Naive B cell (primary cell): ENCODE data around the gene RCCD1. TPM values are rescaled to one million over a fixed set of nuclear protein-coding genes. Genes with fewer than 3 reads are reported as not detected.

Source experiments
- ATAC-seq, 2 donors: fragments of 150-1000 bp; cut with Tn5 transposase; 2 replicates each; pipeline ENCODE4 v1.10.0; 2021; ENCODE audit warnings: low read depth in 2 of 2, mild to moderate bottlenecking in 2 of 2, moderate library complexity in 2 of 2
- DNase-seq: peaks from one replicate; pipeline ENCODE4 v3.0.0; 2022
- H3K27ac Mint-ChIP-seq, 6 donors: one replicate each; pipeline ENCODE4 v1.8.0; 2020 to 2022; ENCODE audit warnings: mild to moderate bottlenecking in 6 of 6, mixed read lengths in 6 of 6, moderate library complexity in 5 of 6, inconsistent platforms in 2 of 6
- H3K27me3 Mint-ChIP-seq, 3 donors: one replicate each; pipeline ENCODE4 v1.8.0; 2021 to 2022; ENCODE audit warnings: mixed read lengths in 3 of 3, mild to moderate bottlenecking in 1 of 3
- H3K36me3 Mint-ChIP-seq, 2 donors: one replicate each; pipeline ENCODE4 v1.8.0; 2020 to 2022; ENCODE audit warnings: mixed read lengths in 2 of 2, inconsistent platforms in 1 of 2, mild to moderate bottlenecking in 1 of 2
- H3K4me1 Mint-ChIP-seq, 3 donors: one replicate each; pipeline ENCODE4 v1.8.0; 2020 to 2022; ENCODE audit warnings: mixed read lengths in 3 of 3, inconsistent platforms in 1 of 3, mild to moderate bottlenecking in 1 of 3, moderate library complexity in 1 of 3
- H3K4me3 Mint-ChIP-seq, 8 donors: one replicate each; pipeline ENCODE4 v1.8.0; 2020 to 2022; ENCODE audit warnings: mild to moderate bottlenecking in 8 of 8, mixed read lengths in 8 of 8, moderate library complexity in 8 of 8, inconsistent platforms in 2 of 8
- H3K9me3 Mint-ChIP-seq, 7 donors: one replicate each; pipeline ENCODE4 v1.8.0; 2020 to 2022; ENCODE audit warnings: mixed read lengths in 7 of 7, mild to moderate bottlenecking in 5 of 7, inconsistent platforms in 2 of 7, moderate library complexity in 1 of 7
- polyA plus RNA-seq, 6 donors: library from polyadenylated mRNA; unstranded; fragments of 300-500 nt; fragmentation: Illumina TruSeq; gene quantifications; one replicate each; pipeline ENCODE4 v1.2.3, GENCODE V29; 2021; ENCODE audit warnings: low read depth in 6 of 6

RCCD1 gene
- polyA plus RNA-seq, 6 donors from 2014 or later = 4.0 to 6.6 (median 5.2) TPM

- Mint-ChIP-seq H3K9me3 (no peaks in the 10 kb centered on the region), H3K27ac (peak overlapping the region in 1 of 6 donors; percentile 70), H3K36me3 (peaks cover 6 to 8% of the 10 kb centered on the region in 2 donors), H3K4me3 (peak overlapping the region in 1 of 8 donors; percentile 36), H3K27me3 (no peaks in the 10 kb centered on the region), H3K4me1 (peaks cover 16 to 18% (median 17%) of the 10 kb centered on the region in 3 donors)
- no peak for ATAC-seq
- DNase-seq = no peak
Measured at GRCh38 chr15:90939756-90940155, 14.9 kb upstream of the RCCD1 start.

GRCh38 chr15:90941038-90941437, 13.6 kb upstream of the RCCD1 start:
- H3K27me3 Mint-ChIP-seq = no peaks in the 10 kb centered on the region
- H3K4me3 Mint-ChIP-seq = peak overlapping the region in 1 of 8 donors; percentile 36
- H3K27ac Mint-ChIP-seq = no peak overlapping the region
- no peaks in the 10 kb centered on the region for H3K9me3 Mint-ChIP-seq
- no peak for ATAC-seq
- peaks cover 10 to 11% (median 10%) of the 10 kb centered on the region in 3 donors for H3K4me1 Mint-ChIP-seq
- H3K36me3 Mint-ChIP-seq = peaks cover 6 to 8% of the 10 kb centered on the region in 2 donors
- no peak for DNase-seq

- no peak overlapping the region for H3K4me3 Mint-ChIP-seq
- no peak overlapping the region for H3K27ac Mint-ChIP-seq
- H3K36me3 Mint-ChIP-seq = peaks cover 6 to 8% of the 10 kb centered on the region in 2 donors
- ATAC-seq (no peak), DNase-seq (no peak)
- H3K9me3 Mint-ChIP-seq = no peaks in the 10 kb centered on the region
- H3K4me1 Mint-ChIP-seq = no peaks in the 10 kb centered on the region
- no peaks in the 10 kb centered on the region for H3K27me3 Mint-ChIP-seq
Measured at GRCh38 chr15:90942354-90943120, 12.1 kb upstream of the RCCD1 start.

GRCh38 chr15:90945091-90945490, 9.6 kb upstream of the RCCD1 start:
- DNase-seq (no peak), ATAC-seq (no peak)
- H3K27ac Mint-ChIP-seq = no peak overlapping the region
- no peaks in the 10 kb centered on the region for H3K27me3 Mint-ChIP-seq
- no peak overlapping the region for H3K4me3 Mint-ChIP-seq
- no peaks in the 10 kb centered on the region for H3K4me1 Mint-ChIP-seq
- no peaks in the 10 kb centered on the region for H3K9me3 Mint-ChIP-seq
- H3K36me3 Mint-ChIP-seq = peaks cover 6 to 22% of the 10 kb centered on the region in 2 donors

GRCh38 chr15:90946538-90946937, 8.1 kb upstream of the RCCD1 start:
- Mint-ChIP-seq H3K27me3 (no peaks in the 10 kb centered on the region), H3K27ac (peak overlapping the region in 1 of 6 donors; percentile 50), H3K4me1 (no peaks in the 10 kb centered on the region), H3K4me3 (no peak overlapping the region), H3K36me3 (peaks cover 0 to 14% of the 10 kb centered on the region in 2 donors), H3K9me3 (no peaks in the 10 kb centered on the region)
- ATAC-seq = no peak
- DNase-seq = no peak

GRCh38 chr15:90946941-90947576, 7.6 kb upstream of the RCCD1 start:
- no peaks in the 10 kb centered on the region for H3K9me3 Mint-ChIP-seq
- DNase-seq = no peak
- peaks cover 4 to 14% of the 10 kb centered on the region in 2 donors for H3K36me3 Mint-ChIP-seq
- H3K27ac Mint-ChIP-seq = peak overlapping the region in 1 of 6 donors; percentile 78
- H3K4me1 Mint-ChIP-seq = no peaks in the 10 kb centered on the region
- H3K27me3 Mint-ChIP-seq = no peaks in the 10 kb centered on the region
- no peak for ATAC-seq
- H3K4me3 Mint-ChIP-seq = no peak overlapping the region

- H3K27me3 Mint-ChIP-seq = no peaks in the 10 kb centered on the region
- no peak for ATAC-seq
- no peak for DNase-seq
- H3K36me3 Mint-ChIP-seq = peaks cover 5 to 14% of the 10 kb centered on the region in 2 donors
- no peak overlapping the region for H3K4me3 Mint-ChIP-seq
- peak overlapping the region in 1 of 6 donors; percentile 13 for H3K27ac Mint-ChIP-seq
- peaks cover 0 to 2% (median 0%) of the 10 kb centered on the region in 3 donors for H3K4me1 Mint-ChIP-seq
- no peaks in the 10 kb centered on the region for H3K9me3 Mint-ChIP-seq
Measured at GRCh38 chr15:90947577-90948357, 6.9 kb upstream of the RCCD1 start.

- H3K27me3 Mint-ChIP-seq = no peaks in the 10 kb centered on the region
- ATAC-seq (no peak), DNase-seq (no peak)
- no peak overlapping the region for H3K4me3 Mint-ChIP-seq
- no peak overlapping the region for H3K27ac Mint-ChIP-seq
- H3K36me3 Mint-ChIP-seq = peaks cover 5 to 14% of the 10 kb centered on the region in 2 donors
- H3K9me3 Mint-ChIP-seq = no peaks in the 10 kb centered on the region
- H3K4me1 Mint-ChIP-seq = peaks cover 0 to 7% (median 4%) of the 10 kb centered on the region in 3 donors
Measured at GRCh38 chr15:90948506-90948905, 6.2 kb upstream of the RCCD1 start.

GRCh38 chr15:90949979-90950675, 4.6 kb upstream of the RCCD1 start:
- Mint-ChIP-seq H3K4me3 (no peak overlapping the region), H3K27me3 (no peaks in the 10 kb centered on the region), H3K27ac (no peak overlapping the region), H3K4me1 (peaks cover 7 to 12% (median 10%) of the 10 kb centered on the region in 3 donors), H3K9me3 (no peaks in the 10 kb centered on the region), H3K36me3 (peaks cover 5 to 14% of the 10 kb centered on the region in 2 donors)
- ATAC-seq (no peak), DNase-seq (no peak)

GRCh38 chr15:90950676-90951075, 4.0 kb upstream of the RCCD1 start:
- no peak for DNase-seq
- ATAC-seq = no peak
- Mint-ChIP-seq H3K36me3 (peaks cover 5 to 14% of the 10 kb centered on the region in 2 donors), H3K27me3 (no peaks in the 10 kb centered on the region), H3K4me1 (peaks cover 7 to 12% (median 10%) of the 10 kb centered on the region in 3 donors), H3K4me3 (no peak overlapping the region), H3K9me3 (no peaks in the 10 kb centered on the region), H3K27ac (peak overlapping the region in 1 of 6 donors; percentile 41)

GRCh38 chr15:90952901-90953677, 1.6 kb upstream of the RCCD1 start:
- ATAC-seq (no peak), DNase-seq (no peak)
- H3K36me3 Mint-ChIP-seq = peaks cover 5 to 11% of the 10 kb centered on the region in 2 donors
- no peaks in the 10 kb centered on the region for H3K27me3 Mint-ChIP-seq
- peak overlapping the region in 7 of 8 donors; percentile 27 to 73 (median 54) for H3K4me3 Mint-ChIP-seq
- peaks cover 10 to 18% (median 17%) of the 10 kb centered on the region in 3 donors for H3K4me1 Mint-ChIP-seq
- no peaks in the 10 kb centered on the region for H3K9me3 Mint-ChIP-seq
- peak overlapping the region in 3 of 6 donors; percentile 55 to 85 (median 84) for H3K27ac Mint-ChIP-seq

- Mint-ChIP-seq H3K4me3 (peak overlapping the region; percentile 78 to 94 (median 90)), H3K27ac (peak overlapping the region; percentile 63 to 98 (median 94))
- DNase-seq = no peak
Measured at GRCh38 chr15:90953947-90954711, 555 bp upstream of the RCCD1 start.

More at GRCh38 chr15:90953947-90954711, 555 bp upstream of the RCCD1 start:
- H3K27me3 Mint-ChIP-seq = no peaks in the 10 kb centered on the region
- no peaks in the 10 kb centered on the region for H3K9me3 Mint-ChIP-seq
- H3K4me1 Mint-ChIP-seq = peaks cover 10 to 18% (median 17%) of the 10 kb centered on the region in 3 donors
- H3K36me3 Mint-ChIP-seq = peaks cover 1 to 5% of the 10 kb centered on the region in 2 donors
- no peak for ATAC-seq
